Keratinocyte (primary cell): ENCODE data around the gene FABP6. TPM values are rescaled to one million over a fixed set of nuclear protein-coding genes. Genes with fewer than 3 reads are reported as not detected.

Experiments
- DNase-seq: peaks from one replicate; pipeline ENCODE4 v3.0.0-alpha.2; 2011; ENCODE audit warnings: low read depth, missing footprints, low spot score
- FAIRE-seq: peaks from 2 replicates; lab custom pipeline; 2011; peaks lifted over from hg19 to GRCh38; lab: Jason Lieb, UNC
- H2AFZ ChIP-seq: 2 replicates; pipeline ENCODE4 v1.6.0; 2012; ENCODE audit warnings: low read length, control low read depth, inconsistent platforms; ENCODE audit not compliant: control insufficient read depth
- H3K27ac ChIP-seq: 2 replicates; pipeline ENCODE4 v1.5.1; 2011; ENCODE audit warnings: low read length; ENCODE audit not compliant: control insufficient read depth, insufficient read depth
- H3K27me3 ChIP-seq: 3 replicates; pipeline ENCODE4 v1.6.0; 2011; ENCODE audit warnings: low read length; ENCODE audit not compliant: control insufficient read depth, insufficient read depth; ENCODE audit errors: extremely low read depth
- H3K36me3 ChIP-seq, 2 experiments: 2 replicates in 1 of 2; 3 replicates in 1 of 2; pipeline ENCODE4 v1.5.1; 2011; ENCODE audit warnings: low read length in 2 of 2, mild to moderate bottlenecking in 1 of 2; ENCODE audit not compliant: control insufficient read depth in 2 of 2, insufficient read depth in 2 of 2; ENCODE audit errors: extremely low read depth in 1 of 2
- H3K4me1 ChIP-seq: 3 replicates; pipeline ENCODE4 v1.5.1; 2011; ENCODE audit warnings: low read length; ENCODE audit not compliant: control insufficient read depth, insufficient read depth; ENCODE audit errors: extremely low read depth
- H3K4me2 ChIP-seq: 3 replicates; pipeline ENCODE4 v1.6.0; 2011; ENCODE audit warnings: low read depth, low read length; ENCODE audit not compliant: control insufficient read depth, insufficient read depth; ENCODE audit errors: extremely low read depth
- H3K4me3 ChIP-seq, 3 experiments: fragments of 200-600 bp in 1 of 3; sonication (generic) in 1 of 3; 2 replicates in 2 of 3; 3 replicates in 1 of 3; pipeline ENCODE4 v1.5.1; 2011 to 2016; ENCODE audit warnings: low read length in 3 of 3, mild to moderate bottlenecking in 3 of 3, control low read depth in 2 of 3, inconsistent platforms in 1 of 3, low read depth in 1 of 3, mixed read lengths in 1 of 3, mixed run types in 1 of 3, moderate library complexity in 1 of 3; ENCODE audit not compliant: control insufficient read depth in 2 of 3, insufficient read depth in 2 of 3; ENCODE audit errors: extremely low read depth in 1 of 3
- H3K79me2 ChIP-seq: 2 replicates; pipeline ENCODE4 v1.6.0; 2012; ENCODE audit warnings: low read length; ENCODE audit not compliant: control insufficient read depth, insufficient read depth
- H3K9ac ChIP-seq: 3 replicates; pipeline ENCODE4 v1.6.0; 2011; ENCODE audit warnings: low read length; ENCODE audit not compliant: control insufficient read depth, insufficient read depth; ENCODE audit errors: extremely low read depth
- H3K9me1 ChIP-seq: 3 replicates; pipeline ENCODE4 v1.6.0; 2011; ENCODE audit warnings: low read length; ENCODE audit not compliant: control insufficient read depth, insufficient read depth; ENCODE audit errors: extremely low read depth
- H3K9me3 ChIP-seq: 2 replicates; pipeline ENCODE4 v1.5.1; 2012; ENCODE audit warnings: low read depth, low read length; ENCODE audit not compliant: control insufficient read depth
- H4K20me1 ChIP-seq: 3 replicates; pipeline ENCODE4 v1.6.0; 2011; ENCODE audit warnings: low read length; ENCODE audit not compliant: control insufficient read depth, insufficient read depth; ENCODE audit errors: extremely low read depth
- CTCF ChIP-seq, 3 experiments: IDR thresholded peaks in 1 of 3; conservative IDR thresholded peaks in 1 of 3; optimal IDR thresholded peaks in 1 of 3; 2 replicates in 2 of 3; 3 replicates in 1 of 3; pipeline versions ENCODE3 to v1.5.1; 2011; ENCODE audit warnings: low read length in 3 of 3, mild to moderate bottlenecking in 3 of 3, moderate library complexity in 2 of 3, control low read depth in 1 of 3, inconsistent platforms in 1 of 3; ENCODE audit not compliant: insufficient read depth in 2 of 3; ENCODE audit errors: extremely low read depth in 1 of 3
- EZH2 ChIP-seq: IDR thresholded peaks from one replicate; pipeline ENCODE4 v1.6.1; 2012; ENCODE audit warnings: inconsistent platforms, mild to moderate bottlenecking, low read length, moderate library complexity
- dilution Hi-C: fragments of 300-500 bp; cut with MboI; formaldehyde crosslinking; loops from one replicate; pipeline ENCODE4 v1.7.0; 2020; ENCODE audit warnings: low sequenced_read_pairs; ENCODE audit not compliant: extremely low pct_ligation_motif_present
- polyA plus RNA-seq, 5 experiments: library from polyadenylated mRNA; depleted of rRNA in 3 of 5; stranded (reverse) in 3 of 5; stranded (forward) in 1 of 5; unstranded in 1 of 5; fragments of >200 nt; gene quantifications; 1 replicate in 1 of 5; 2 replicates in 3 of 5; 3 replicates in 1 of 5; pipeline versions ENCODE4 v1.2.1 to v1.2.3, GENCODE V29; 2011 to 2012; ENCODE audit warnings: missing spikeins in 2 of 5, low read depth in 1 of 5, low replicate concordance in 1 of 5

Gene FABP6
- polyA plus RNA-seq, 1 donor (not counting 4 experiments of a cell fraction or from before 2014, with no cell fraction given) = 0.25 TPM

- H3K9ac ChIP-seq = no peak overlapping the region
- DNase-seq (no peak), FAIRE-seq (no peak)
- TF ChIP-seq CTCF (optimal IDR thresholded peaks at IDR 0.05 in 1 of 3, IDR thresholded peaks at IDR 0.05 in 1 of 3, conservative IDR thresholded peaks at IDR 0.05 in 1 of 3; ENCODE audit: extremely low read depth in 1 of 3, insufficient read depth in 2 of 3, low read length in 3 of 3) = no peak
- no peak for TF ChIP-seq EZH2
- H3K36me3 ChIP-seq = no peaks in the 10 kb centered on the region
- no peaks in the 10 kb centered on the region for H3K4me1 ChIP-seq
- H2AFZ ChIP-seq = no peak overlapping the region
- no peaks in the 10 kb centered on the region for H3K9me3 ChIP-seq
- H3K9me1 ChIP-seq = no peaks in the 10 kb centered on the region
- H3K4me3 ChIP-seq = no peak overlapping the region
- H3K27me3 ChIP-seq = no peaks in the 10 kb centered on the region
- no peak overlapping the region for H3K27ac ChIP-seq
- no peaks in the 10 kb centered on the region for H3K79me2 ChIP-seq
- H3K4me2 ChIP-seq = no peak overlapping the region
- no peaks in the 10 kb centered on the region for H4K20me1 ChIP-seq
- dilution Hi-C loops = no loop called here
Observed at GRCh38 chr5:160221082-160221481, 8.2 kb upstream of the FABP6 start.

- Histone ChIP-seq H3K4me1 (peaks cover 9% of the 10 kb centered on the region), H3K36me3 (no peaks in the 10 kb centered on the region), H3K9me1 (no peaks in the 10 kb centered on the region), H4K20me1 (no peaks in the 10 kb centered on the region), H3K4me2 (no peak overlapping the region), H3K27ac (no peak overlapping the region), H3K27me3 (no peaks in the 10 kb centered on the region), H2AFZ (no peak overlapping the region), H3K79me2 (no peaks in the 10 kb centered on the region), H3K9me3 (no peaks in the 10 kb centered on the region), H3K4me3 (no peak overlapping the region), H3K9ac (no peak overlapping the region)
- no peak for TF ChIP-seq EZH2
- TF ChIP-seq CTCF (optimal IDR thresholded peaks at IDR 0.05 in 1 of 3, IDR thresholded peaks at IDR 0.05 in 1 of 3, conservative IDR thresholded peaks at IDR 0.05 in 1 of 3; ENCODE audit: extremely low read depth in 1 of 3, insufficient read depth in 2 of 3, low read length in 3 of 3) = no peak
- dilution Hi-C loops = no loop called here
- DNase-seq (no peak), FAIRE-seq (no peak)
Observed at GRCh38 chr5:160227012-160227411, 2.3 kb upstream of the FABP6 start.
